Nephron (organoid): Measurements from ENCODE around the gene ERC1.

Experiments used
- H3K27ac Mint-ChIP-seq, 3 experiments: 2 replicates each; pipeline ENCODE4 v1.8.0; 2020; ENCODE audit warnings: mixed read lengths in 3 of 3, mild to moderate bottlenecking in 2 of 3, moderate library complexity in 1 of 3
- H3K27me3 Mint-ChIP-seq: 2 replicates; pipeline ENCODE4 v1.8.0; 2021; ENCODE audit warnings: low read depth, mild to moderate bottlenecking, moderate library complexity, mixed read lengths
- H3K36me3 Mint-ChIP-seq: 2 replicates; pipeline ENCODE4 v1.8.0; 2020; ENCODE audit warnings: low read depth, mixed read lengths
- H3K4me1 Mint-ChIP-seq: 2 replicates; pipeline ENCODE4 v1.8.0; 2020; ENCODE audit warnings: mixed read lengths
- H3K4me3 Mint-ChIP-seq, 3 experiments: 2 replicates each; pipeline ENCODE4 v1.8.0; 2020; ENCODE audit warnings: mild to moderate bottlenecking in 3 of 3, mixed read lengths in 3 of 3, moderate library complexity in 2 of 3
- H3K9me3 Mint-ChIP-seq: 2 replicates; pipeline ENCODE4 v1.8.0; 2020; ENCODE audit warnings: mixed read lengths
- CTCF ChIP-seq, 3 experiments: fragments of 200-600 bp; sonication (generic); IDR thresholded peaks; one replicate each; pipeline ENCODE4 v1.5.0; 2021; ENCODE audit warnings: antibody characterized with exemption in 3 of 3; ENCODE audit not compliant: unreplicated experiment in 3 of 3

ERC1 gene

GRCh38 chr12:1322821-1323220 lies 331.8 kb downstream of the ERC1 start:
- Mint-ChIP-seq H3K9me3 (no peaks in the 10 kb centered on the region), H3K4me3 (no peak overlapping the region)
- no peak for TF ChIP-seq CTCF (IDR thresholded peaks at IDR 0.05; ENCODE audit: unreplicated experiment in 3 of 3)

GRCh38 chr12:1324099-1324498 lies 333.1 kb downstream of the ERC1 start:
- H3K4me3 Mint-ChIP-seq, result no peak overlapping the region
- H3K9me3 Mint-ChIP-seq, result no peaks in the 10 kb centered on the region
- H3K4me1 Mint-ChIP-seq, result peaks cover 48% of the 10 kb centered on the region
- TF ChIP-seq CTCF (IDR thresholded peaks at IDR 0.05; ENCODE audit: unreplicated experiment in 3 of 3), result no peak
- H3K27me3 Mint-ChIP-seq, result no peaks in the 10 kb centered on the region
- peak overlapping the region in 1 of 3 experiments; percentile 69 for H3K27ac Mint-ChIP-seq
- H3K36me3 Mint-ChIP-seq, result peaks cover 7% of the 10 kb centered on the region

More at GRCh38 chr12:1322821-1323220, 331.8 kb downstream of the ERC1 start:
- no peaks in the 10 kb centered on the region for H3K27me3 Mint-ChIP-seq
- peaks cover 7% of the 10 kb centered on the region for H3K36me3 Mint-ChIP-seq
- peaks cover 59% of the 10 kb centered on the region for H3K4me1 Mint-ChIP-seq
- H3K27ac Mint-ChIP-seq, result no peak overlapping the region

GRCh38 chr12:1324910-1325309 lies 333.9 kb downstream of the ERC1 start:
- H3K36me3 Mint-ChIP-seq, result peaks cover 7% of the 10 kb centered on the region
- TF ChIP-seq CTCF (IDR thresholded peaks at IDR 0.05; ENCODE audit: unreplicated experiment in 3 of 3), result no peak
- peaks cover 46% of the 10 kb centered on the region for H3K4me1 Mint-ChIP-seq
- H3K9me3 Mint-ChIP-seq, result no peaks in the 10 kb centered on the region
- H3K27ac Mint-ChIP-seq, result peak overlapping the region in 2 of 3 experiments; percentile 47 to 69
- H3K27me3 Mint-ChIP-seq, result no peaks in the 10 kb centered on the region
- no peak overlapping the region for H3K4me3 Mint-ChIP-seq

- TF ChIP-seq CTCF (IDR thresholded peaks at IDR 0.05; ENCODE audit: unreplicated experiment in 3 of 3), result no peak
- Mint-ChIP-seq H3K27me3 (no peaks in the 10 kb centered on the region), H3K4me1 (peaks cover 43% of the 10 kb centered on the region), H3K27ac (peak overlapping the region in 1 of 3 experiments; percentile 56), H3K9me3 (no peaks in the 10 kb centered on the region), H3K4me3 (no peak overlapping the region), H3K36me3 (peaks cover 7% of the 10 kb centered on the region)
Observed at GRCh38 chr12:1325666-1326065, 334.6 kb downstream of the ERC1 start.

- H3K36me3 Mint-ChIP-seq, result peaks cover 7% of the 10 kb centered on the region
- no peaks in the 10 kb centered on the region for H3K9me3 Mint-ChIP-seq
- H3K27ac Mint-ChIP-seq, result peak overlapping the region in 2 of 3 experiments; percentile 56 to 63
- no peaks in the 10 kb centered on the region for H3K27me3 Mint-ChIP-seq
- no peak for TF ChIP-seq CTCF (IDR thresholded peaks at IDR 0.05; ENCODE audit: unreplicated experiment in 3 of 3)
- H3K4me3 Mint-ChIP-seq, result no peak overlapping the region
- peaks cover 43% of the 10 kb centered on the region for H3K4me1 Mint-ChIP-seq
Observed at GRCh38 chr12:1326258-1326657, 335.2 kb downstream of the ERC1 start.

- peaks cover 43% of the 10 kb centered on the region for H3K4me1 Mint-ChIP-seq
- peaks cover 19% of the 10 kb centered on the region for H3K36me3 Mint-ChIP-seq
- H3K27ac Mint-ChIP-seq, result no peak overlapping the region
- no peaks in the 10 kb centered on the region for H3K27me3 Mint-ChIP-seq
- H3K4me3 Mint-ChIP-seq, result no peak overlapping the region
- no peak for TF ChIP-seq CTCF (IDR thresholded peaks at IDR 0.05; ENCODE audit: unreplicated experiment in 3 of 3)
- peaks cover 5% of the 10 kb centered on the region for H3K9me3 Mint-ChIP-seq
Observed at GRCh38 chr12:1328391-1328790, 337.4 kb downstream of the ERC1 start.
